Measurements from ENCODE around the gene TPSG1. TPM values are rescaled to one million over a fixed set of nuclear protein-coding genes. Genes with fewer than 3 reads are reported as not detected.

The TPSG1 gene
- total RNA-seq, 1 donor from 2014 or later = not detected

DNA sequence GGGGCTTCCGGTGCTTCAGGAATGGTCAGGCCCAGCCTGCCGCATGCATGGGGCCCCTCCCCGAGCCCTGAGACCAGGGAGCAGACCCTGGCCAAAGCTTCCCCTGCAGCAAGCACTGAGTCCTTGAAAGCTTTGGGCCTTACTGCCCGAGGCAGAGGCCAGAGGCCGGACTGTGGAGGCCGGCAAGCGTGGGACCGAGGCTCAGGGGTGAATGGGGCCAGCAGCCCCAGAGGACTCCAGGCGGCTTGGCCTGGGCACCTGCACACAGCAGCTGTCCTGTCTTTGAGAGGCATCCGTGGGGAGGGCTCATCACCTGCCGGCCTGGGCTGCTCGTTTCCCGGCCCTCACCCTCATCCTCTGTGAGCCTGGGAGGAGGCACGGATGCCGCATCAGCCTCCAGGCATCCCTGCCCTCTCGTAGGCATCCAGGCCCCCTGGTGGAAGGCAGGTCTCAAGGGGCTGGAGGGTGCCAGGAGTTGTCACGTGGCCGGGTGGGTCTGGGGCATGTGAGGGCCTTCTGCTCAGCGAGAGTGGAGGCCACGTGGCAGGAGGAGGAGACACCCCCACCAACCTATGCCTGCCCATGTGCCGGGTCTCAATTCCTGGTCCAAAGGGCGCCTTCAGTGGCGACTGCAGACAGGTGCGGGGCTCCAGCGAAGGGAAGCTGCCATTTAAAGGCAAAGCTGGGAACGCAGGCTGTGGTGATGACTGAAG lies 40.8 kb downstream of the TPSG1 start:
- no peak for TF ChIP-seq EZH2 (IDR thresholded peaks at IDR 0.05)
- Mint-ChIP-seq H3K27me3 (ENCODE audit: insufficient read depth, low read depth) (peaks cover 2% of the 10 kb centered on the region), H3K4me1 (peaks cover 18% of the 10 kb centered on the region), H3K9me3 (no peaks in the 10 kb centered on the region), H3K4me3 (no peak overlapping the region), H3K27ac (no peak overlapping the region), H3K36me3 (no peaks in the 10 kb centered on the region)
- H3F3A ChIP-seq (ENCODE audit: low read depth) = no peaks in the 10 kb centered on the region
- no peak overlapping the region for H3K4me2 ChIP-seq
- H4K20me1 ChIP-seq (ENCODE audit: low read depth) = peaks cover 85% of the 10 kb centered on the region
- H3K79me2 ChIP-seq (ENCODE audit: low read depth) = no peaks in the 10 kb centered on the region
- H3K27ac ChIP-seq = no peak overlapping the region
- H3K9ac ChIP-seq = no peak overlapping the region
- no peaks in the 10 kb centered on the region for H3K9me3 ChIP-seq (ENCODE audit: low read depth)
- no peaks in the 10 kb centered on the region for H3K27me3 ChIP-seq
- H3K4me3 ChIP-seq = no peak overlapping the region
- no peak overlapping the region for H2AFZ ChIP-seq (replicated peaks)
- no peak for DNase-seq (ENCODE audit: low spot score)
- peaks cover 3% of the 10 kb centered on the region for H3K4me1 ChIP-seq
- no peaks in the 10 kb centered on the region for H3K36me3 ChIP-seq

DNA sequence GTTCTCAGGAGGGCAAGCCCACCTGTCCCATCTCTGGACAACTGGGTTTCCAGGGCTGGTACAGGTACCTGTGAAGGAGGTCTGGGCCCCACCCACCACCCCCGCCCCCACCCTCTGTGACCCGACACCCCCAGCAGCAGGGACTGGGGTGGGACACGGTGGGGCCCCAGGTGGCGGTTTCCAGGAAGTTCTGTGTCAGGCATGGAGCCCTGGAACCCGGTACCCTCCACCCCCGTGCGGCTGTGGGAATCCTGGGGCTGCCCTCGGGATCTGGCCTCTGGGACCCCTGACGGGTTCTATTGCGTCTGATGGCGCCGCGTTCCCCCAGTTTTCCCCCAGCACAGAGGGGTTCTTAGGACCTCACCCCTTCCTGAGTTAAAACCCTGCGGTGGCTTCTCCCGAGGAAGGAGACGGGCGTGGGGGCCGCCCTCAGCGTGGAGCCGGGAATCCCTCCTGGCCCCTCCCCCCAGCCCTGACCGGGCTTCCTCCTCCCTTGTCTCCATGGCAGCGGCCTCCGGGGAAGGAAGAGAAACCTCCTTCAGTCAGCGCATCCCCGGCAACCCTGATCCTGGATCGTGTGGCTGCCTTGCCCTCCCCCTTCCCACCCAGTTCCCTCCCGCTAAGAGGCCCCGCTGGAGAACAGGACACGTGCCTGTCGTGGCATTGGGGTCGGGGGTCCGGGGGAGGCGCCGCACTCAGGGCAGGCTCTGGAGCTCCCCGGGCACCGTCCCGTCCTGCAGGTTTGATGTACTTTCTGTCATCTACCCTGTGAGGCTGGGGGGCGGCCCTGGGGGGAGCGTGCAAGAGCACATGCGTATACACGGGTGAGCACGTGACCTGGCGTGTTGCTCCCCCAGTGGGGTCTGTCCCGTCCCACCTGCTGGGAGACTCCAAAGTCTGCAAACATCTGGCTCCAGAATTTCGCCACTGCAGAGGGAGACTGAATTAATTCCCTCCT lies 41.8 kb downstream of the TPSG1 start:
- Mint-ChIP-seq H3K4me1 (peaks cover 18% of the 10 kb centered on the region), H3K4me3 (no peak overlapping the region), H3K9me3 (no peaks in the 10 kb centered on the region), H3K27ac (no peak overlapping the region), H3K27me3 (ENCODE audit: insufficient read depth, low read depth) (peaks cover 2% of the 10 kb centered on the region), H3K36me3 (no peaks in the 10 kb centered on the region)
- Histone ChIP-seq H3K4me2 (peak overlapping the region; percentile 54), H4K20me1 (ENCODE audit: low read depth) (peaks cover 85% of the 10 kb centered on the region), H3K9ac (no peak overlapping the region), H3K27me3 (no peaks in the 10 kb centered on the region), H3K4me3 (no peak overlapping the region), H3F3A (ENCODE audit: low read depth) (no peaks in the 10 kb centered on the region), H3K27ac (no peak overlapping the region), H2AFZ (replicated peaks) (no peak overlapping the region), H3K79me2 (ENCODE audit: low read depth) (no peaks in the 10 kb centered on the region), H3K36me3 (no peaks in the 10 kb centered on the region), H3K9me3 (ENCODE audit: low read depth) (no peaks in the 10 kb centered on the region), H3K4me1 (peaks cover 3% of the 10 kb centered on the region)
- TF ChIP-seq, protein P1, sequence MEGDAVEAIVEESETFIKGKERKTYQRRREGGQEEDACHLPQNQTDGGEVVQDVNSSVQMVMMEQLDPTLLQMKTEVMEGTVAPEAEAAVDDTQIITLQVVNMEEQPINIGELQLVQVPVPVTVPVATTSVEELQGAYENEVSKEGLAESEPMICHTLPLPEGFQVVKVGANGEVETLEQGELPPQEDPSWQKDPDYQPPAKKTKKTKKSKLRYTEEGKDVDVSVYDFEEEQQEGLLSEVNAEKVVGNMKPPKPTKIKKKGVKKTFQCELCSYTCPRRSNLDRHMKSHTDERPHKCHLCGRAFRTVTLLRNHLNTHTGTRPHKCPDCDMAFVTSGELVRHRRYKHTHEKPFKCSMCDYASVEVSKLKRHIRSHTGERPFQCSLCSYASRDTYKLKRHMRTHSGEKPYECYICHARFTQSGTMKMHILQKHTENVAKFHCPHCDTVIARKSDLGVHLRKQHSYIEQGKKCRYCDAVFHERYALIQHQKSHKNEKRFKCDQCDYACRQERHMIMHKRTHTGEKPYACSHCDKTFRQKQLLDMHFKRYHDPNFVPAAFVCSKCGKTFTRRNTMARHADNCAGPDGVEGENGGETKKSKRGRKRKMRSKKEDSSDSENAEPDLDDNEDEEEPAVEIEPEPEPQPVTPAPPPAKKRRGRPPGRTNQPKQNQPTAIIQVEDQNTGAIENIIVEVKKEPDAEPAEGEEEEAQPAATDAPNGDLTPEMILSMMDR (IDR thresholded peaks at IDR 0.05) = no peak
- TF ChIP-seq EZH2phosphoT487 (IDR thresholded peaks at IDR 0.05) (no peak), EZH2 (IDR thresholded peaks at IDR 0.05) (no peak)
- peak; percentile 75 for DNase-seq (ENCODE audit: low spot score)

DNA sequence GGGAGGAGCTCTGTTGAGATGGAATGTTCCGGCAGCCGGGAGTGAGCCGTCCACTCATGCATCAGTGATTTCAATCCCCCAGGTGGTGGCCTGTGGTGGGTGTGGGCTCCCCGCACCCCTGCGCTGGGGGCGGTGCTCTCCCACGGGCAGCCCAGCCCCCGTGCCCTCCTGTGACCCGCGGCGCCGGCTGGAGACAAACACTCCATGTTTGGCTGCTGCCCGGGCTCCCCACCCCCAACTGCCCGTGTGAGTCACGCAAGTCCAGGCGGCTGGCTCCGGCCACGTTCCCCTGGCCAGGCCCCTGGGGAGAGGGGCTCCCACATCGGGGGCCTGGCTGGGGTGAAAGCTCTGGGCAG lies 42.8 kb downstream of the TPSG1 start:
- no peak overlapping the region for H3K27ac ChIP-seq
- no peaks in the 10 kb centered on the region for H3K79me2 ChIP-seq (ENCODE audit: low read depth)
- Mint-ChIP-seq H3K9me3 (no peaks in the 10 kb centered on the region), H3K36me3 (no peaks in the 10 kb centered on the region), H3K4me1 (peaks cover 15% of the 10 kb centered on the region), H3K27me3 (ENCODE audit: insufficient read depth, low read depth) (peaks cover 2% of the 10 kb centered on the region), H3K27ac (no peak overlapping the region), H3K4me3 (no peak overlapping the region)
- H4K20me1 ChIP-seq (ENCODE audit: low read depth) = peaks cover 82% of the 10 kb centered on the region
- H3K4me2 ChIP-seq = peak overlapping the region; percentile 9
- no peak overlapping the region for H2AFZ ChIP-seq (replicated peaks)
- TF ChIP-seq, protein P1 (IDR thresholded peaks at IDR 0.05) = no peak
- TF ChIP-seq EZH2 (IDR thresholded peaks at IDR 0.05) (no peak), EZH2phosphoT487 (IDR thresholded peaks at IDR 0.05) (no peak)
- H3K36me3 ChIP-seq = no peaks in the 10 kb centered on the region
- no peak overlapping the region for H3K9ac ChIP-seq
- peak; percentile 53 for DNase-seq (ENCODE audit: low spot score)
- no peaks in the 10 kb centered on the region for H3K9me3 ChIP-seq (ENCODE audit: low read depth)
- no peaks in the 10 kb centered on the region for H3K27me3 ChIP-seq
- no peak overlapping the region for H3K4me3 ChIP-seq
- H3K4me1 ChIP-seq = peaks cover 3% of the 10 kb centered on the region
- no peaks in the 10 kb centered on the region for H3F3A ChIP-seq (ENCODE audit: low read depth)

Data from neural progenitor cell (in vitro differentiated cells).